ENCODE measurements around the gene NAA20. TPM values are rescaled to one million over a fixed set of nuclear protein-coding genes. Genes with fewer than 3 reads are reported as not detected.
A peak's percentile ranks its signal among the peaks of the same experiment; 100 is the strongest.

Gene NAA20
- polyA plus RNA-seq, 4 donors = 46.3 to 63.6 (median 59.3) TPM

DNA sequence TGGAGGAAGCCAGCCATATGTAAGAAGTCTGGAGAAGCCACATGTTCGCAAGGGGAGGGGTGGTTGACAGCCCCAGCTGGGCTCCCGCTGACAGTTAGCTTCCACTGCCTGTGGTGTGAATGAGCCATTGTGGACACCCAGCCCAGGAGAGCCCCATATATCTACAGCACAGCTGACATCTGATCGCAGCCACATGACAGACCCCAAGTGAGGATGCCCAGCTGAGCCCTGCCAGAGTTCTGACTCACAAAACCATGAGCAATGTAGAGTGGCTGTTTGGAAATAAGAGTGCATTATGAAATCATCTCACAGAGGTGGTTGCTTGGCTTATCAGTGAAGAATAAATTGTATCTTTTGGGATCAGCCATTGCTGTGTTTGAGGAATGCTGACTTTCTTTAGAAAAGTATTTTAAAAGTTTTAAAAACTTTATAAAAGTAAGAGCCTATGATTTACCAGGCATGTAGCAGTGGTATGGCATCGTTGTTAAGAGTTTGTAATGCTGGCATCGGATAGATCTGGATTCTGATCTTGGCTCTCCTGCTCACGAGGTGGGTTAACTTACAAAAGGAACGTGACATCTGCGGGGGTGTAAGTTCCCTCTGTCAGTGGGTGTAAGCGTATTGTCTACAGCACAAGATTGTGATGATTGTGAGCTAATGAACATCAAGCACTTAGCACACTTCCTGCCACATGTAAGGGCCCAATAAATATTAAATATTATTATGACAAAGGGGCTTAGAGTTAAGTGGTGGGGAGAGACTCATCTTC is 59.3 kb downstream of the NAA20 start:
- Histone ChIP-seq H3K4me1 (ENCODE audit: control insufficient read depth in 3 of 3, insufficient read depth in 2 of 3, low read depth in 1 of 3, low read length in 2 of 3) (no peaks in the 10 kb centered on the region), H3K27me3 (ENCODE audit: control insufficient read depth in 3 of 3, insufficient read depth in 3 of 3, low read length in 3 of 3) (peaks cover 0 to 6% (median 3%) of the 10 kb centered on the region in 3 donors), H3K9me3 (ENCODE audit: control insufficient read depth in 2 of 2, insufficient read depth in 1 of 2, low read depth in 1 of 2, low read length in 1 of 2) (no peaks in the 10 kb centered on the region), H3K36me3 (ENCODE audit: control insufficient read depth in 3 of 3, insufficient read depth in 2 of 3, low read depth in 1 of 3, low read length in 3 of 3) (no peaks in the 10 kb centered on the region), H3K4me3 (ENCODE audit: low read depth in 1 of 3, low read length in 3 of 3) (no peak overlapping the region), H3K27ac (ENCODE audit: low read depth in 1 of 3, low read length in 2 of 3) (no peak overlapping the region)
- DNase-seq (no peak), FAIRE-seq (no peak)
- 75 to 94% (median 82%) methylated on average over 9 of the region's 9 CpGs for WGBS, 3 donors

DNA sequence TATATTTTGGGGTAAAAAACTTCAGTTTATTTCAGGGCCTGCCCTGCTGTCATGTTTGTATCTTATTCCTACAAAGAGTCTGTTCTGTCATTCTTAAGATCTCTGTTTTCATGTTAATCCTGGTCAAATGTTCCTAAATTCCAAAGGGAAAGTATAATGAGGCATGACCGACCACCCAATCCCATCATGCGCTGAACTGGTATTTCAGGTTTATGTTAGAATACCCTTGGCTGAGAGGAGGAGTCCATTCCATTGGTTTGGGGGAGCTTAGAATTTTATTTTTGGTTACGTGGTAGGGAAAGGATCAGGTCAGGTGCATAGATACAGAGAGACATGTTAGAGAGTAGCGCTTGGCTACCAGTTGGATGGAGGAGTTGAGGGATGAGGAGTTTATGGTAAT is 60.9 kb downstream of the NAA20 start:
- DNase-seq (no peak), FAIRE-seq (no peak)
- Histone ChIP-seq H3K4me3 (ENCODE audit: low read depth in 1 of 3, low read length in 3 of 3) (no peak overlapping the region), H3K9me3 (ENCODE audit: control insufficient read depth in 2 of 2, insufficient read depth in 1 of 2, low read depth in 1 of 2, low read length in 1 of 2) (no peaks in the 10 kb centered on the region), H3K27ac (ENCODE audit: low read depth in 1 of 3, low read length in 2 of 3) (no peak overlapping the region), H3K4me1 (ENCODE audit: control insufficient read depth in 3 of 3, insufficient read depth in 2 of 3, low read depth in 1 of 3, low read length in 2 of 3) (no peaks in the 10 kb centered on the region), H3K27me3 (ENCODE audit: control insufficient read depth in 3 of 3, insufficient read depth in 3 of 3, low read length in 3 of 3) (peaks cover 0 to 6% (median 3%) of the 10 kb centered on the region in 3 donors), H3K36me3 (ENCODE audit: control insufficient read depth in 3 of 3, insufficient read depth in 2 of 3, low read depth in 1 of 3, low read length in 3 of 3) (no peaks in the 10 kb centered on the region)
- 86 to 90% (median 89%) methylated on average over 4 of the region's 4 CpGs for WGBS, 3 donors

DNA sequence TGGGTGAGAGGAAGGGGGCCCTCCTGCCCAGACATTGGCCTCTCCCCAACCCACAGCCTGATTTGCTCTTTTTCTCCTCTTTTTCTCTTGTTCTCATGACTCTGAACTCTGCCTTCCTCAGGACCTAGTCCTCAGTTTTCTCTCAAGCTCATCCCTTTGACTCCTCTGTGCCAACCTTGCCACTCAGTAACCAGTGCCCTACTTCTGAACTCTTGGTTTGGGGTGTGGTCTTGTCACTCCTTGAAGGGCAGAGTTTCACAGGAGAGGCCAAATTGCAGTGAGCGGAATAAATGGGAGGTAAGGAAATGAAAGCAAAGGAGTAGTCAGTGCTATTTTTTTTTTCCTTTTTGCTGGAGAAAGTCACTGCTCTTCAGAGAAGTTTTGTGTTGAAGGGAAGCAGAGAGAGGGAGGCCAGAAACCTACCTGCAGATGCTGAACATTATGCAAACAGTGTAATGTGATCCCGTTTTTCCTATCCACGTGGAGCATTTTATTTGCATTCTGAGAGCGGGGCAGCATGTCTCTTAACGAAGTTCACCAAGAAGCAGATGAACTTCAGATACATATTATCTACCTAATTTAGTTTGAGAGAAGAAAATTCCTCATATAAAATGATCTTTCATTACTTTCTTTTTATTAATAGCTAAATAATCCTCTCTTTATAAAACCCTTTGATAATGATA is 62.1 kb downstream of the NAA20 start:
- WGBS, 3 donors = 10 to 36% (median 24%) methylated on average over 5 of the region's 5 CpGs
- no peak for FAIRE-seq

More for the DNA sequence above, 62.1 kb downstream of the NAA20 start:
- peak; percentile 10 to 80 for DNase-seq
- Histone ChIP-seq H3K4me1 (ENCODE audit: control insufficient read depth in 3 of 3, insufficient read depth in 2 of 3, low read depth in 1 of 3, low read length in 2 of 3) (no peaks in the 10 kb centered on the region), H3K27ac (ENCODE audit: low read depth in 1 of 3, low read length in 2 of 3) (no peak overlapping the region), H3K4me3 (ENCODE audit: low read depth in 1 of 3, low read length in 3 of 3) (no peak overlapping the region), H3K27me3 (ENCODE audit: control insufficient read depth in 3 of 3, insufficient read depth in 3 of 3, low read length in 3 of 3) (peaks cover 0 to 2% (median 0%) of the 10 kb centered on the region in 3 donors), H3K36me3 (ENCODE audit: control insufficient read depth in 3 of 3, insufficient read depth in 2 of 3, low read depth in 1 of 3, low read length in 3 of 3) (no peaks in the 10 kb centered on the region), H3K9me3 (ENCODE audit: control insufficient read depth in 2 of 2, insufficient read depth in 1 of 2, low read depth in 1 of 2, low read length in 1 of 2) (no peaks in the 10 kb centered on the region)

Other genes starting within 250 kb of the NAA20 start
- gene CRNKL1, start 35.1 kb downstream of the NAA20 start, polyA plus RNA-seq = 10 to 100 TPM; 11.9 to 29.3 (median 15.0) TPM
- gene CFAP61, start 35.2 kb downstream of the NAA20 start, polyA plus RNA-seq = under 1 TPM in 2 of 4 donors, not detected in 2; 0.18 TPM

All from small intestine (tissue), 7 donors.